Measurements from ENCODE around the gene MSH3.
"Not testable (repeated sequence)": the region's sequence is repeated elsewhere in the genome, so short reads cannot be mapped to it uniquely, and the experiment has no call there.

The MSH3 gene

DNA sequence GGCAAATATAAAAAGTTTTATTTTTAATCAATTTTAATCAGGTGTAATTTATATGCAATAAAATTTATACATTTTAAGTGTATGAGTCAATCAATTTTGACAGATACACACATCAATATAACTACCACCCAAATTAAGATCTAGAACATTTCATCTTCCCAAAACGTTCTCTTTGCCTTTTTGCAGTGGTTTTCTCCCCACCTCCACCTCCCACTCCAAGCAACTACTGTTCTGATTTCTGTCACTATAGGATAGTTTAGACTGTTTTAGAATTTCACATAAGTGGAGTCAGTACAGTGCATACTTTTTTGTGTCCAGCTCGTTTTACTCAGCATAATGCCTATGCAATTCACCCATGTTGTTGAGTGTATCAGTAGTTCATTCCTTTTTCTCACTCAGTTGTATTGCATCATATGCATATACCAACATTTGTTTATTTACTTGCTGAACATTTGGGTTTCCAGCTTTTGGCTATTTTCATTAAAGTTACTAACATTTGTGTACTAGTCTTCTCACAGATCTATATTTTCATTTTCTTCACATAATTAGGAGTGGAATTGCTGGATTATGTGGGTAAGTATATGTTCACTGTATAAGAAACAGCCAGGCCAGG is 52.5 kb downstream of the MSH3 start:
- no peak for DNase-seq

DNA sequence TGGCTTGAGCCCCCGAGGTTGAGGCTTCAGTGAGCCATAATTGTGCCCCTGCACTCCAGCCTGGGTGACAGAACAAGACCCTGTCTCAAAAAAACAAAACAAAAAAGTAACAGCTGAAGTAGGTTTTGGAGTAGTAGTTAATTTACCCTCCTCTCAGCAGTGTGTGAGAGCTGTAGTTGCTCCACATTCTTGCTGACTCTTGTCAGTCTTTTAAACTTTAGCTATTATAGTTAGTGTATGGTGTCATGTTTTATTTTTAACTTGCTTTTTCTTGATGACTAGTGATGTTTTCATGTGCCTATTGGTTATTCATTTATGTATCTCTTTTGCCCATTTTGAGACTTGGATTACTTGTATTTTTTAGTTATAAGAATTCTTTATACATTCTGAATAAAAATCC is 53.2 kb downstream of the MSH3 start:
- peak in 1 of 4 experiments; percentile 6 for DNase-seq

DNA sequence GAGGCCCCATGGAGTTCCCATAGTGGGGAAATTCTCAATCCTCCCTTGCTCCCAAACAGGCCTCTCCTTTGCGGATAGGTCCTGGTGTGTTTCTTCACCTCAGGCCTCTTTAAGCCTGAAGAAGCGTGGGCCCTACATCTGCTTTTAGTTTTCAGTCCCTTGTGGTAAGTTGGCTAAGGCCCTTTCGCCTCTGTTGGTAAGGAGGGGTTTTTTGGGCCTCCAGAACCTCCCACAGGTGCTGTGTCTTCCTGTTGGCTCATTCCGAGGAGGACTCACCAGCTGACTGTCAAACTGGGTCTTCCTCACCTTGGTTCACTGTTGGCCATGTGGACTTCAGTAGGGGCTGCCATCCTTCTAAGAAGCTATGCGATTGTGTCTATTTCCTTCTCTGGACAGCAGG is 56.8 kb downstream of the MSH3 start:
- DNase-seq, result no peak

DNA sequence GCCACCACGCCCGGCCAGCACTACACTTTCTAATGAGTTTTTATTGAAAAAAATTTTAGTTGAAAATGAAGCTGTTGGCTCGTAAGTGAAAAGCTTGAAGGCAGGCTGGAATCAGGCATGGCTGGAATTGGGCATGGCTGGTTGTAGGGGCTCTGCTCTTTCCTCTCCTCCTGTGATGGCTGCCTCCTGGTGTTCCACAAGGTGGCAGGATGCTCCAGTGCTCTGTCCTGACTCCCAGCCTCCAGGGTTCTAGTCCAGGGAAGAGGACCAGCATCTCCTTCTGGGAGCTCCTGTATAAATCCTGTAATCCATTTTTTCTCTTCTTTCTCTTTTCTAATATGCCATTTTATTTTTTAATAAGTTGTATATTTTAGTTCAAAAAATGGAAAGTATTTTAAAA is 57.5 kb downstream of the MSH3 start:
- DNase-seq, result peak in 1 of 4 experiments; percentile 5

DNA sequence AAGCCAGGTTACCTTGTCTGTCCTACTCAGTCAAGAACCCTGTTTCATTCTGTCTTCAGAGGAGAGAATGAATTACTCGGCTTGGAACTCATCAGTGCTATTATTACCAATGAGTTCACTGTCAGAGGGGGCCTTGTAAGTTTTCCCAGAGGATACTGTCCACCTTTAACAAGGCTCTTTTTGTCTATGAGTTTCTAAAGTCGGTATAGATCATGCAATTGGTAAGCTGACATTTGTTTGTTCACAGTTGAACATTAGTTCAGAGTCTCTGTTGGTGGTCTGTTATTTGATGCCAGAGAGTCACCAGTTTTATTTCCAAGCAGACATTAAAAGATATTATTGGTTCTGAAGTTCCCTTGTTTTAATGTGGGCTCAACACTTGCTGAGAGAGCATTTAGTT is 58.5 kb downstream of the MSH3 start:
- no peak for DNase-seq

DNA sequence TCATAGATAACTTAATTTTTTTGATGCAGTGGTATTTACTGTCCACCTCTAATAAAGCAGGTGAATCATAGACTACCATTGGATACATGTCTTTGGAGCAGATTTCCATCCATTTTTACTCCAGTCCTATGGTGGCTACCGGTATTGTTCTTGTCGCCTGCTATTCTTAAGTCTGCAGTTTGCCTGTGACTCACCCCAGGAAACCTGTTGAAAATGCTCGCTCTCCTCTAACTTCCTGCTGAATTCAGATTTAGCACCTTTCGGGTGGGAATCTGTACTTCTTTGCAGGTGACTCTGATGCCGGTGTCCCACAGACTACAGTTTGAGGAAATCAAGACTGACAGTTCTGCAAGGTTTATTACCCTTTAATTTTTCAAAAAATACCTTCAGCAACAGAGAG is 59.2 kb downstream of the MSH3 start:
- no peak for DNase-seq

DNA sequence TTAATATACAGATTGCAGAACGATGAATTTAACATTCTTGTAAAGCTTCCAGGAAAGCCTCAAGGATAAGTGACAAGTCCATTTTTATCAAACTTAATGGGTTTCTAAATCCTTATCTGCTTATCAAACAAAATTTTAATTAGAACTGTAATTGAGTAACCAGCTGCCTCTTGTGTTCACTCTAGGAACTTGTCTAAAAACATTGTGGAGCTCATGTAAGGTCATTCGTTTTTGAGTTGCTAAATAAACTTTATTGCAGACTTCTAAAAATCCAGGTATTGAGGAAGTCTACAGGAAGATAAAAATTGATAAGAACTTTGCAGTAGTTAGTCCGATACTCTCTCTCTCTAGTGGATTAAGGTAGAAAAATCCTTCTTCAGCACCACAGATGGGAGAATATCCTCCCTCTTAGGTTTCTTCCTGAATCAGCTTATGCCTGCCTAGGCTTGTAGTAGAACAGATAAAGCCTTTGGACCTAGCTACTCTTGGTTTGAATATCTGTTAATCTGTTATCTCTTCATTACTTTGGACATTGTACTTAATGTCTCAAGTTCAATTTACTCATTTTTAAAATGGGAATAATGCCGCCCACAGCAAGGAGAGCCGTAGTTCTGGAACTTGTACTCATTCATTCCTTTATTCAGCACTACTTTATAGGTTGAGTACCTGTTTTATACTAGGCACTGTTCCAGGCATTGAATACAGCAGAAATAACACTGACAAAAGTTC is 60.3 kb downstream of the MSH3 start:
- DNase-seq, result no peak

DNA sequence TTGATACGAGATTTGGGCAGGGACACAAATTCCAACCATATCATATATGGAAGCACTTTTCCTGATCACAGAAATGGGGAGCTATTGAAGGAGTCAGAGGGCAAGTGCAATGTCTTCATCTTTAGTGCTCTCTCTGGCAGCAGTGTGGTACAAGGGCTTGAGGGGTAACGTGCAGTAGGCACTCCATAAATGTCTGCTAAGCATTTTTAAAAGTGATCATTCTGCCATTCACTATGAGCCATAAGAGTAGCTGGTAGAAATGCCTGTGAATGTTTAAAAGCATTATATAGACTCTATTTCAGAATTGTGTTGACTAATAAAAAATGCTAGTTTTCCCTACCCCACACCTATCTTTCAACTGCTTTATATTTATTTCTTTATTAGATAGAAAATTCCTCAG is 61.4 kb downstream of the MSH3 start:
- no peak for DNase-seq

DNA sequence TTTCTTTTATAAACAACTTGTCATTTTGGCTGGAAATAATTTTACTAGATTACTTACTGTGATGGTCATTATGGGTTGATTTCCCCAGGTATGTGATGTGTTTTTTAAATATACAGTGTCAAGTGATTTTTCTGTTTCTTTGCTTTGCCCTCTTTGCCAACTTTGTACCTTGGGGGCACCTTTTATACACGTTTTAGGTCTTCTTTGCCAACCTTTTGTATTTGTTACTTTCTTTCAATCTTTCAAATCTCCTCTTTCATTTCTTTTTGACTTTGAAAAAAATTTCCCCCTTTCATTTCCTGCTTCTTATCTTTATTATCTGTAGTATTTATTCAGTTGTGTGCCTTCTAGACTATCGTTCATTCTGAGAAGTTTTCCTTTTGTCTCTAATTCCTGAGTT is 65.7 kb downstream of the MSH3 start:
- DNase-seq, result no peak

DNA sequence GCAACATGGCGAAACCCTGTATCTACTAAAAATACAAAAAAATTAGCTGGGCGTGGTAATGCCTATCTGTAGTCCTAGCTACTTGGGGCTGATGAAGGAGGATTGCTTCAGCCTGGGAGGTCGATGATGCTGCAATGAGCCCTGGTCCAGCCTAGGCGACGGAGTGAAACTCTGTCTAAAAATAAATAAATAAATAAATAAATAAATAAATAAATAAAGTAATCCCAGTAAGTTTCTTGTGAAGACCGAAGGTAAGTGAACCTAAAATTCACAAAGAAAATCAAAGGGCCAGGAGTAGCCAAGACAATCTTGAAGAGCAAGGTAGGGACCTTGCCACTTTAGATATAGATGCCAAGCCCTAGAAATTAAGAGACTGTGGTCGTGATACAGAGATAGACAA is 68.5 kb downstream of the MSH3 start:
- no peak for DNase-seq

DNA sequence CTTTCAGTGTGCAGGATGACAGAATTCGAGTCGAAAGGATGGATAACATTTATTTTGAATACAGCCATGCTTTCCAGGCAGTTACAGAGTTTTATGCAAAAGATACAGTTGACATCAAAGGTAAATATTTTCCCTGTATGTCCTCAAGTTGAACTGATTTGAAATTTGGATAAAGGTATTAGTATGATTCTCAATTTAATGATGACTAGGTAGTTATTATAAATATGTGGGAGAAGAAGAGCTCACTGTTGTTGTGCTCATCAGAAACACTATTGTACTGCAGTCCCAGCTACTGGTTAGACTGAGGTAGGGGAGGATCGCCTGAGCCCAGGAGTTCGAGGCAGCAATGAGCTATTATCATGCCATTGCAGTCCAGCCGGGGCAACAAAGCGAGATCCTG is 71.0 kb downstream of the MSH3 start:
- DNase-seq, result no peak

DNA sequence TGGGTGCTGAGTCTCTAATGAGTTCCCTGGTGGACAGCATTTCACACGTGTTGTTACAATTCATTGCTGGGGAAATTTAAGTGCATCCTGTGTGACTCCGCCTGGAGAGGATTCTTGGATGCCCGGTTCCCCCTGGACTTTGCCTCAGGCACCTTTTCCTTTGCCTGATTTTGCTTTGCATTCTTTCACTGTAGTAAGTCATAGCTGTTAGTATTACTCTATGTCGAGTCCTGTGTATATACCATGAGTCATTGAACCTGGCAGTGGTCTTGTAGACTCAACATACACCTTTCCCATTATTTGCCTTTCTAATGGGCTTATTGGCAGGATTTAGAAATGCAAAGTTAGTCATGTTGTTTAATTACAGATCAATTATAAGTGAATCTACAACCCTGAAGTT is 82.3 kb downstream of the MSH3 start:
- no peak for DNase-seq

DNA sequence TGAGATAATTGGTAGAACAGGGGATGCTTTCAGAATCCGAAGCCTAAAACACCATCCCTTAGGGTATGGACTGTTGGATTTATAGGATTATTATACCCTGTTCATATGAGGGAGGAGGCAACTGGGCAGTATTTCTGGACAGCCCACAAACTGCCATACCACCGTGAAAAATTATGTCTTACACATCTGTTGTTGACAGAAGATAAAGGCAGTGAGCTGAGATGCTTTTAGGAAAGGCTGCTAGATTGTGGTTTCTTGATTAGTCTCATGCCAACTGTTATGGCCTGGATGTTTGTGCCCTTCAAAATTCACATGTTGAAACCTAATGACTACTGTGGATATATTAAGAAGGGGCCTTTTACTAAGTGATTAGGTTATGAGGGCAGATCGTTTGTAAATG is 84.0 kb downstream of the MSH3 start:
- no peak for DNase-seq

DNA sequence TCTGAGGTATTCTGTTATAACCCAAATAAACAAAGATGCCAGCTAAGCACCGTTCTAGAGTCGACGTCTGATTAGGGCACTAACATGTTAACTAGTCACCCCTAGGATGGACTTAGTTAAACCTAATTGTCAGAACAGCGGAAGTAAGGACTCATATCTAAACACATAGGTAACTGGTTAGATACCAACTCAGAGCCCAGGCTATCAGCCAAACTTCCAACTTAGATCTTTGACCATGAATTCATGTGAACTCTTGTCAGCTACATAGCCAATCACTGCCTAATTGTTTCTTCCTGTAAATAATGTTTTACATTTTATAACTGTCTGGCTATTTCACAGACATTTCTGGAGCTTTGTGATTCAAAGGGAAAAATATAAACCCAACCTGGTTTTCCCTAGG is 84.6 kb downstream of the MSH3 start:
- no peak for DNase-seq

DNA sequence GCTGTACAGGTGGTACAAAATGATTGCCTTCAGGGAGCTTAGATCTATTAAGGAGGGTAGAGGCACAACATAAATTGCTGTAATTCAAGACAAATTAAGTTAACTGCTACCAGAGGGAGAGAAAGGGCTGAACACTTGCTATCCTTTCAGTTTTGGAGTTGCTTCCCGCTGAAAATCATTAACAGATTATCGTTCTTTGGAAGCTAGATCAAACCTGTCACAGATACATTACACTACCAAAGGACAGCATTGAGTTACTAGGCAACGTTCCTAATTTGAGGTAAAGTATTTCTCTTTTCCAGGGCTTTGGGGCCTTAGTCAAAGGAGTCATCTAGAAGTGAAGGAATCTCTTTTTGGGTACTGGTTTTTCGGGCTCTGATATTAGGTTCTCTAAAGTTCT is 85.0 kb downstream of the MSH3 start:
- no peak for DNase-seq

DNA sequence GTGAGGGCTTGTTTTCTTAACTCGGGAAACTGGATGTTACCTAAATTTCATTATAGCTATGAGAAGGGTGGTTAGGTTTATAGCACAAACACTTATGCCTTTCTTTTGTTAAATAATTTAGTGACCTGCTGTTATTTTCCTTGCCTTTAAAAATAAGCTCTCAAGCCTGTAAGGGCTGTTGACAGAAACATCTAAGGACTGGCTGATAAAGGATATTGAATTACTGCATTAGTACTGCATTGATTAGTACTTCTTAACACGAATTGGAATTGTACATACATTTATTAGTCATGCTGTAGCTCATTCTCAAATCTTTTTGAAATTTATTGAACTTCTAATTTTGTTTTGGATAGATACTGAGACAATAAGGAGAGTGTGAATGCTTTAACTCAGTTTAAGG is 85.4 kb downstream of the MSH3 start:
- no peak for DNase-seq

DNA sequence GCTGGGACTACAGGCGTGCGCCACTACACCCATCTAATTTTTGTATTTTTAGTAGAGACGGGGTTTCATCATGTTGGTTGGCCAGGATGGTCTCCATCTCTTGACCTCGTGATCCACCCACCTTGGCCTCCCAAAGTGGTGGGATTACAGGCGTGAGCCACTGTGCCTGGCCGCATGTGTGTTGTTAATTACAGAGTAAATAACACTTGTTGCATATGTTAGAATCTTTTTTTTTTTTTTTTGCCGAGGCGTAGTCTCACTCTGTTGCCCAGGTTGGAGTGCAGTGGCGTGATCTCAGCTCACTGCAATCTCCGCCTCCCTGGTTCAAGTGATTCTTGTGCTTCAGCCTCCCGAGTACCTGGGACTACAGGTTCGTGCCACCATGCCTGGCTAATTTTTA is 86.0 kb downstream of the MSH3 start:
- DNase-seq, result not testable (repeated sequence)

DNA sequence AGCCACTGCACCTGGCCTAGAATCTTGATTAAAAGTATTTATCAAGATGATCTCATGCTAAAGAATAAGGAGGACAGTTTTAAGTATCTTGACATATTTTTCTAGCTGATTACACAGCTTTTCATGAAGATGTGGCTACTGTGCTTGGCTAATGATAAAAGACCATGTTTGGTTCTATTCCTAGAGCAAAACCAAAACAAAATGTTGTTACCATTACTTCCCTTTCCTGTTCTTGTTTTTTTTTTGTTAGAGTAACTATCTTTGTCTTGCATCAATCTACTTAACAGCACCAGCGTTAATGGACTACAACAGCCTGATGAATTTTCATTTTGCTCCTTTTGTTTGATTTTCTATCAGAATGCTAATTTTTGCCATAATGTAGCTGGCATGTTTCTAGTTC is 86.5 kb downstream of the MSH3 start:
- no peak for DNase-seq

DNA sequence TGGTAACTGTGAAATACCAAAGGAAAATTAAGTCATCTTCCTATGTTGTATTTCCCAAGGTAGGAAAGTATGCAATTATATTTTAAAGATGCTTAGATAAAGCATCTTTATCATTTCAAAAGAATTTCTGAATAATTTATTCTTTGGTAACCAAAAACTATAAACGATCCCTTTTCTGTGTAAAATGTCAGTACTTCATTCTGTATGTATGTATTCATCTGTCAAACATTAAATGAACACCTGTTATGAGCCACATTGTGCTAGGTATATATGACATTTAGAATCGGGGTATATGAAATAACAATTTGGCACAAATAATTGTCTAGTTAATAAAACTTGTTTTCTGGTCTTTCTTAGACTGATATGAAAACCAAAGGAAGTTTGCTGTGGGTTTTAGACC is 89.7 kb downstream of the MSH3 start:
- DNase-seq, result no peak

DNA sequence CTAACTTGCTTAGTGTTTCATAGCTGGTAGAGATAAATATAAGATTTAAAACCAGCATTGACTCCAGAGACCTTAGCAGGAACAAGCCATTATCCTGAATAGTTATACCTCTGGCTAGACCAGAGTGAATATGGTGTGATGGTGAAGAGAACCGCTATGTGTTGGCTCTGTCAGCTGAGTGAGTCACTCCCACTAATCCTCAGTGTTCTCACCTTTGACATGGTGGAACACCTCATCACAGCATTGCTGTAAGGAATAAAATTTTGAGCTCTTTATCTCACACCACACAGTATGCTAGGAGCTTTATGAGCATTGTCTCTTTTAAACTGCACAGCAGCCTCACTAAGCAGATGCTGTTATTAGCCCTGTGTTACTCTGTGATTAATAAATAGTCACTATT is 91.0 kb downstream of the MSH3 start:
- DNase-seq, result no peak

DNA sequence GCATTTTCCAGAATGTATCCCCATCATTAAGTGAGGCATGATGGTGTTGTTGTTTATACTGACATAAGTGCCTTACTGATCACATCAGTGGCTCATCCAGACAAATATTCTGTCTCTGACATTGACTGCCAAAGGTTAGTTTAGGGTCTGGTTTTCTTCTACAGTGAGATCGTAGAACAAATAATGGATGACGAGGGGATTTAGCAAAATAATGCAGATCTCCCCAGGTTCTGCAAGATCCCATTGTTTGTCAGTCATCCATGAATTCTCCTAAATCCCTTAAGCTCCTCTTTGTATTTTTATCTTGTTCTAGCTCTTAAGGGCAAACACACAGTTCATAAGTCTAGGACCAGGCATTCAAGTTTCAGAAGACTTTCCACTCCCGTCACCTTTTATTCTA is 93.5 kb downstream of the MSH3 start:
- DNase-seq, result no peak

DNA sequence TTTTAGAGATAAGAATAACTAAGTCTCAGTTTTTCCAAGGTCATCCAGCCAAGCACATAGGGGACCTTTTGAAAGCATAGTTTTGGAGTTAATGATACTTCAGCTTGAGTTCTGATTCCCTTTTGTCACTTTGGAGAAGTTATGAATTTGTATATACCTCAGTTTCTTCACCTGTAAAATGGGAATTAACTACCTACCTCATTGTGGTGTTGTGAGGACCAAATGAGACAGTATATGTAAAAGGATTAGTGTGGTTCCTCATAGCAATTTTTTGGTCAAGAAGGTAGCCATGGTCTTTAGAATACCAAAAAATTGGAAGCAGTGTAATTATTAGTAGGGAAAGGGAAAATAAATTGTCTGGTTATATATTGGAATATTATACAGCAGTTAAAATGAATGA is 98.0 kb downstream of the MSH3 start:
- no peak for DNase-seq

DNA sequence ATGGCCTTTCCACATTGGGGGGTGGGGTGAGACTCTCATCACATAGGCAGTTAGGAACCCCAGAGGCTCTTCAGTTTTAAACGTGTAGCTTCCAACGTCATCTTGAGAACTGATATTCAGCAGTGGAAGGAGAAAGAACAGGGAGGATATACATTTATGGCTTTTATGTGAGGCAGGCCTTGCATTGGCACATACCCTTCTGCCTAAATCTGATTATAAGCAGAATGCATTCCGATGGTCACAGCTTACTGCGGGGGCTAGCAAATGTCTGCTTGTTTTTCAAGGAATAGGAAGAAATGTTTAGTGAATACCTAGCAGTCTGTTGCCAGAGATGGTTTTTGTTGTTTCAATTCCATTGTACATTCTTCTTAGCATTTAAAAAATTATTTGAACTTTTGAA is 99.3 kb downstream of the MSH3 start:
- DNase-seq, result no peak

DNA sequence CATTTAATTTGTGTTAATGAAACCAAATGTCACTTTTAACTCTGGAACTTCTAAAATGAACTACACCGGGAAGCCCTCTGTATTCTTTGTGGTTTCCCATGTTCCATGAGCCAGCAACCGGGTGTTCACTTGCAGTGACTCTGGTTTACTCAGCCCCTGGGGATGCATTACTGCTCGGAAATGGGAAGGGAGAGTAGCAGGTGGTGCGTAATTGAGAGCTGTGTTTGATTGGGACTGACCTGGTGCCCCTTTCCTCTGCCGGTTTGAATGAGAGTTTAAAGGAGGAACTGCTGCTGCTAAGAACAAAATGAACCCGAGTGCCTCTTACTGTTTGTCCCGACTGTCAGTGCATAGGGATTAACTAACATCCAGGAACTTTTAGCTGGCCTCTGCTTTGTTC is 100.4 kb downstream of the MSH3 start:
- peak; percentile 1 to 20 (median 12) for DNase-seq

DNA sequence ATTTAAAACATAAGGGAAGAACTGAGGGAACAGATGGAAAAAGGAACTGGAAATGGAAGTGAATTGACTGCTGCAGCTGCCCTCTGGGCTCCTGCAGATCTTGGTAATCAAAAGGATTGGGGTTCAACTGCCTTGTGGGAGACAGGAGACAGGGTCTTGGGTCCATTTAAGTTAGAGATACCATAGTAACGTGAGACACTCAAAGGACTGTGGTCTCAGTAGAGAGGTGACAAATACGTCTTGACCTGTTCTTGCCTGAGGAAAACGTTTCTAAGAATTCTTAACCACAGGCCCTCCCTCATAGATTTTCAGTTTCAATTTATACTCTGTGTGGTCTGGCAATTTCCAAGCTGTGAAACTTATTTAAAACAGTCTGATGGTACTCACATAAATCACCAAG is 101.2 kb downstream of the MSH3 start:
- no peak for DNase-seq

Data from suppressor macrophage (primary cell).